PC-3 (cell line): Measurements from ENCODE around the gene DNLZ. TPM values are rescaled to one million over a fixed set of nuclear protein-coding genes. Genes with fewer than 3 reads are reported as not detected.

ENCODE experiments used
- ATAC-seq: fragments of 200-7000 bp; cut with Tn5 transposase; 2 replicates; pipeline ENCODE4 v1.9.1; 2020; ENCODE audit warnings: mild to moderate bottlenecking, moderate library complexity
- BruUV-seq: library from RNA; stranded (reverse); fragments of 400-500 nt; replicated peaks from 2 replicates; lab custom pipeline; 2021; lab: Mats Ljungman, UMichigan
- CTCF ChIA-PET: fragments of 300-600 bp; sonication (Branson Sonifier 250); formaldehyde crosslinking; loops from one replicate; lab custom pipeline; 2022; ENCODE audit warnings: antibody characterized with exemption; lab: Charles Lee
- POLR2A ChIA-PET: fragments of 300-600 bp; sonication (Branson Sonifier 250); formaldehyde crosslinking; loops from one replicate; lab custom pipeline; 2022; ENCODE audit warnings: antibody characterized with exemption; ENCODE audit not compliant: unreplicated experiment; lab: Charles Lee
- DNase-seq: peaks from one replicate; pipeline ENCODE4 v3.0.0-alpha.2; 2015
- H2AFZ ChIP-seq: fragments of 300-600 bp; sonication (generic); 2 replicates; pipeline ENCODE4 v1.6.0; 2016; ENCODE audit warnings: antibody characterized with exemption, low read length
- H3F3A ChIP-seq: fragments of 300-600 bp; sonication (generic); one replicate; pipeline ENCODE4 v1.6.0; 2017; ENCODE audit warnings: antibody characterized with exemption, low read length, control low read depth, mild to moderate bottlenecking; ENCODE audit not compliant: unreplicated experiment
- H3K27ac ChIP-seq: fragments of 300-600 bp; sonication (generic); 2 replicates; pipeline ENCODE4 v1.5.1; 2016; ENCODE audit warnings: mild to moderate bottlenecking, low read length
- H3K27me3 ChIP-seq: fragments of 300-600 bp; sonication (generic); 2 replicates; pipeline ENCODE4 v1.6.1; 2016; ENCODE audit warnings: low read length, mixed read lengths
- H3K36me3 ChIP-seq: fragments of 300-600 bp; sonication (generic); 2 replicates; pipeline ENCODE4 v1.6.1; 2016; ENCODE audit warnings: low read depth, mixed run types, low read length, mixed read lengths
- H3K4me1 ChIP-seq: fragments of 300-600 bp; sonication (generic); 2 replicates; pipeline ENCODE4 v1.5.1; 2016; ENCODE audit warnings: low read length; ENCODE audit not compliant: insufficient read depth
- H3K4me2 ChIP-seq: fragments of 300-600 bp; sonication (generic); 2 replicates; pipeline ENCODE4 v1.6.0; 2016; ENCODE audit warnings: low read length
- H3K4me3 ChIP-seq: fragments of 300-600 bp; sonication (generic); 2 replicates; pipeline ENCODE4 v1.5.1; 2016; ENCODE audit warnings: mild to moderate bottlenecking, low read length, mixed read lengths
- H3K79me2 ChIP-seq: fragments of 300-600 bp; sonication (generic); 2 replicates; pipeline ENCODE4 v1.6.1; 2017; ENCODE audit warnings: low read length, mixed read lengths
- H3K9ac ChIP-seq: fragments of 300-600 bp; sonication (generic); 2 replicates; pipeline ENCODE4 v1.6.0; 2016; ENCODE audit warnings: mild to moderate bottlenecking, low read length
- H3K9me2 ChIP-seq: fragments of 300-600 bp; sonication (generic); replicated peaks from 2 replicates; pipeline ENCODE4 v1.6.1; 2016; ENCODE audit warnings: mixed run types, low read length, mixed read lengths
- H3K9me3 ChIP-seq: fragments of 300-600 bp; sonication (generic); 2 replicates; pipeline ENCODE4 v1.6.1; 2016; ENCODE audit warnings: low read length, mixed read lengths
- H4K20me1 ChIP-seq: fragments of 300-600 bp; sonication (generic); 2 replicates; pipeline ENCODE4 v1.6.1; 2016; ENCODE audit warnings: low read length, mixed read lengths
- CTCF ChIP-seq: fragments of 300-600 bp; sonication (generic); conservative IDR thresholded peaks from 2 replicates; pipeline ENCODE4 v1.5.1; 2017; ENCODE audit warnings: antibody characterized with exemption, low read depth, mild to moderate bottlenecking, low read length
- EZH2 ChIP-seq: fragments of 300-600 bp; sonication (generic); IDR thresholded peaks from one replicate; pipeline ENCODE4 v1.6.1; 2017; ENCODE audit warnings: antibody characterized with exemption, mild to moderate bottlenecking, low read length; ENCODE audit not compliant: unreplicated experiment
- EZH2phosphoT487 ChIP-seq: fragments of 300-600 bp; sonication (generic); IDR thresholded peaks from 2 replicates; pipeline ENCODE4 v1.6.1; 2018; ENCODE audit warnings: mild to moderate bottlenecking, antibody characterized with exemption, low read length, borderline replicate concordance
- intact Hi-C: fragments of 100-400 bp; cut with micrococcal nuclease; formaldehyde crosslinking; loops from 2 replicates; pipeline ENCODE4 v1.9.0; 2023
- total RNA-seq: library from RNA; depleted of rRNA; stranded (reverse); fragments of >200 nt; gene quantifications from 2 replicates; pipeline ENCODE4 v1.2.3, GENCODE V29; 2014

Gene DNLZ
- total RNA-seq, 1 experiment from 2014 or later, result 51.4 TPM

GRCh38 chr9:136374183-136374575 is 10.6 kb upstream of the DNLZ start:
- CTCF ChIA-PET, result no interaction called here
- no peak overlapping the region for H3K27ac ChIP-seq
- H3F3A ChIP-seq, result no peaks in the 10 kb centered on the region
- H3K9me3 ChIP-seq, result no peaks in the 10 kb centered on the region
- no peak overlapping the region for H2AFZ ChIP-seq
- BruUV-seq, result no TSS peak
- no peaks in the 10 kb centered on the region for H4K20me1 ChIP-seq
- H3K79me2 ChIP-seq, result no peaks in the 10 kb centered on the region
- POLR2A ChIA-PET, result no interaction called here
- DNase-seq (no peak), ATAC-seq (no peak)
- no peaks in the 10 kb centered on the region for H3K36me3 ChIP-seq
- H3K9me2 ChIP-seq, result no peaks in the 10 kb centered on the region
- TF ChIP-seq EZH2 (no peak), CTCF (no peak), EZH2phosphoT487 (no peak)
- H3K9ac ChIP-seq, result no peak overlapping the region
- no peak overlapping the region for H3K4me2 ChIP-seq
- intact Hi-C loops, result no loop called here
- no peak overlapping the region for H3K4me3 ChIP-seq
- no peaks in the 10 kb centered on the region for H3K27me3 ChIP-seq
- H3K4me1 ChIP-seq, result no peaks in the 10 kb centered on the region

- Histone ChIP-seq H3K4me2 (no peak within 1 kb of the TSS), H3K9me3 (no peaks in the 10 kb centered on the region), H3K4me3 (no peak within 1 kb of the TSS), H3K27me3 (no peaks in the 10 kb centered on the region), H3K27ac (no peak within 1 kb of the TSS), H3F3A (no peaks in the 10 kb centered on the region), H3K9ac (no peak within 1 kb of the TSS), H4K20me1 (no peaks in the 10 kb centered on the region), H3K9me2 (no peaks in the 10 kb centered on the region), H3K4me1 (no peaks in the 10 kb centered on the region), H2AFZ (no peak within 1 kb of the TSS), H3K79me2 (no peaks in the 10 kb centered on the region), H3K36me3 (no peaks in the 10 kb centered on the region)
- no TSS peak for BruUV-seq
- TF ChIP-seq CTCF, result no peak
- no peak for TF ChIP-seq EZH2
- TF ChIP-seq EZH2phosphoT487, result no peak
- no peak for DNase-seq
- CTCF ChIA-PET, result no interaction called here
- ATAC-seq, result no peak
- intact Hi-C loops, result no loop called here
- POLR2A ChIA-PET, result no interaction called here
Observed at GRCh38 chr9:136373300-136374182, 10.0 kb upstream of the DNLZ start, which contains the start of gene CARD9. CARD9 (minus strand) TSS chr9:136373669; CDS start chr9:136372078, 1,591 bp downstream.
